Thyroid gland (tissue), 4 donors: ENCODE measurements around the gene STK16. TPM values are rescaled to one million over a fixed set of nuclear protein-coding genes. Genes with fewer than 3 reads are reported as not detected.
A peak's percentile ranks its signal among the peaks of the same experiment; 100 is the strongest.

ENCODE experiments used
- DNase-seq, 2 donors: peaks; one replicate each; pipeline ENCODE4 v3.0.0-alpha.2; 2019
- H3K27ac ChIP-seq, 3 donors: fragments of 200-600 bp; sonication (generic); 1 replicate in 2 of 3; 2 replicates in 1 of 3; pipeline ENCODE4 v1.5.1; 2016 to 2019; ENCODE audit warnings: mild to moderate bottlenecking in 1 of 3, moderate library complexity in 1 of 3
- H3K27me3 ChIP-seq: fragments of 200-600 bp; sonication (generic); one replicate; pipeline ENCODE4 v1.5.1; 2019
- H3K36me3 ChIP-seq, 2 donors: fragments of 200-600 bp; sonication (generic); one replicate each; pipeline ENCODE4 v1.5.1; 2016 to 2019
- H3K4me1 ChIP-seq, 2 donors: fragments of 200-600 bp; sonication (generic); one replicate each; pipeline ENCODE4 v1.5.1; 2017 to 2019
- H3K4me3 ChIP-seq, 3 donors: fragments of 200-600 bp; sonication (generic); replicated peaks in 1 of 3; 1 replicate in 2 of 3; 2 replicates in 1 of 3; pipeline ENCODE4 v1.5.1; 2016; ENCODE audit warnings: mild to moderate bottlenecking in 1 of 3
- H3K9me3 ChIP-seq: fragments of 200-600 bp; sonication (generic); one replicate; pipeline ENCODE4 v1.5.1; 2017
- CTCF ChIP-seq, 6 experiments: fragments of 200-600 bp in 3 of 6; fragments of 450-650 bp in 3 of 6; sonication (generic) in 3 of 6; IDR thresholded peaks; one replicate each; pipeline ENCODE4 v1.5.1; 2016 to 2019; ENCODE audit warnings: antibody characterized with exemption in 6 of 6, mild to moderate bottlenecking in 2 of 6, inconsistent platforms in 1 of 6, moderate library complexity in 1 of 6
- POLR2A ChIP-seq, 2 donors: fragments of 450-650 bp; IDR thresholded peaks; one replicate each; pipeline ENCODE4 v1.6.1; 2017; ENCODE audit warnings: antibody characterized with exemption in 2 of 2, mild to moderate bottlenecking in 2 of 2, moderate library complexity in 1 of 2
- WGBS, 2 donors: methylation state at CpG; one replicate each; pipeline ENCODE4 v1.1.5; 2017; 5-methylcytosine and 5-hydroxymethylcytosine counted together
- intact Hi-C: fragments of 100-400 bp; cut with DNase I; formaldehyde crosslinking; loops from one replicate; pipeline ENCODE4 v1.15.1; 2023
- total RNA-seq, 4 donors: library from RNA; depleted of rRNA; stranded (reverse); fragments of >200 nt; gene quantifications; one replicate each; pipeline ENCODE4 v1.2.3, GENCODE V29; 2016

STK16 gene
- total RNA-seq, 4 donors from 2014 or later, result 19.5 to 33.0 (median 24.9) TPM

- 80 to 92% methylated on average over 4 to 6 of the region's 6 CpGs for WGBS, 2 donors
- Histone ChIP-seq H3K4me1 (peaks cover 31 to 61% of the 10 kb centered on the region in 2 donors), H3K4me3 (no peak overlapping the region), H3K9me3 (no peaks in the 10 kb centered on the region), H3K27me3 (no peaks in the 10 kb centered on the region), H3K27ac (no peak overlapping the region), H3K36me3 (peaks cover 0 to 4% of the 10 kb centered on the region in 2 donors)
- DNase-seq, result no peak
- intact Hi-C loops, result no loop called here
- no peak for TF ChIP-seq POLR2A (IDR thresholded peaks at IDR 0.05)
- TF ChIP-seq CTCF (IDR thresholded peaks at IDR 0.05), result no peak
These were observed 6.4 kb downstream of the STK16 start for GRCh38 chr2:219251656-219252055.

GRCh38 chr2:219252084-219252483, 6.8 kb downstream of the STK16 start:
- H3K4me3 ChIP-seq, result no peak overlapping the region
- peaks cover 31 to 59% of the 10 kb centered on the region in 2 donors for H3K4me1 ChIP-seq
- H3K36me3 ChIP-seq, result peaks cover 0 to 4% of the 10 kb centered on the region in 2 donors
- peak overlapping the region in 2 of 3 donors; percentile 16 to 49 for H3K27ac ChIP-seq
- TF ChIP-seq CTCF (IDR thresholded peaks at IDR 0.05), result no peak
- no peak for TF ChIP-seq POLR2A (IDR thresholded peaks at IDR 0.05)
- DNase-seq, result no peak
- intact Hi-C loops, result no loop called here
- no peaks in the 10 kb centered on the region for H3K27me3 ChIP-seq
- WGBS, 2 donors, result 66 to 71% methylated on average over 5 of the region's 5 CpGs
- no peaks in the 10 kb centered on the region for H3K9me3 ChIP-seq

GRCh38 chr2:219252570-219252899, 7.3 kb downstream of the STK16 start:
- no peak for TF ChIP-seq CTCF (IDR thresholded peaks at IDR 0.05)
- no peak for TF ChIP-seq POLR2A (IDR thresholded peaks at IDR 0.05)
- Histone ChIP-seq H3K9me3 (no peaks in the 10 kb centered on the region), H3K27ac (peak overlapping the region in 2 of 3 donors; percentile 16 to 49), H3K4me1 (peaks cover 31 to 56% of the 10 kb centered on the region in 2 donors), H3K27me3 (no peaks in the 10 kb centered on the region), H3K36me3 (peaks cover 0 to 4% of the 10 kb centered on the region in 2 donors), H3K4me3 (peak overlapping the region in 2 of 3 donors; percentile 24 to 62)
- 25 to 28% methylated on average over 9 of the region's 9 CpGs for WGBS, 2 donors
- peak in 1 of 2 donors; percentile 22 for DNase-seq
- intact Hi-C loops, result no loop called here

GRCh38 chr2:219252900-219253752, 7.8 kb downstream of the STK16 start, which contains the start of gene TUBA4B:
TUBA4B (plus strand) TSS chr2:219253243; CDS start chr2:219253408, 165 bp downstream.
- no peak for TF ChIP-seq CTCF (IDR thresholded peaks at IDR 0.05)
- TF ChIP-seq POLR2A (IDR thresholded peaks at IDR 0.05), result no peak
- H3K36me3 ChIP-seq, result peaks cover 0 to 4% of the 10 kb centered on the region in 2 donors
- peak within 1 kb of the TSS; percentile 24 to 62 (median 49) for H3K4me3 ChIP-seq
- H3K27ac ChIP-seq, result peak within 1 kb of the TSS; percentile 18 to 49 (median 25)
- H3K9me3 ChIP-seq, result no peaks in the 10 kb centered on the region
- intact Hi-C loops, result no loop called here
- DNase-seq, result peak; percentile 40 to 46
- peaks cover 31 to 52% of the 10 kb centered on the region in 2 donors for H3K4me1 ChIP-seq
- no peaks in the 10 kb centered on the region for H3K27me3 ChIP-seq
- 2 to 6% methylated on average over 36 to 37 of the region's 49 CpGs for WGBS, 2 donors
